GM18498 (cell line): ENCODE results near the gene MAP3K7CL.

ENCODE experiments used
- ATAC-seq: cut with Tn5 transposase; IDR thresholded peaks from one replicate; pipeline ENCODE4 v1.9.1; 2021; ENCODE audit warnings: mild to moderate bottlenecking, moderate library complexity; ENCODE audit not compliant: unreplicated experiment

MAP3K7CL gene

DNA sequence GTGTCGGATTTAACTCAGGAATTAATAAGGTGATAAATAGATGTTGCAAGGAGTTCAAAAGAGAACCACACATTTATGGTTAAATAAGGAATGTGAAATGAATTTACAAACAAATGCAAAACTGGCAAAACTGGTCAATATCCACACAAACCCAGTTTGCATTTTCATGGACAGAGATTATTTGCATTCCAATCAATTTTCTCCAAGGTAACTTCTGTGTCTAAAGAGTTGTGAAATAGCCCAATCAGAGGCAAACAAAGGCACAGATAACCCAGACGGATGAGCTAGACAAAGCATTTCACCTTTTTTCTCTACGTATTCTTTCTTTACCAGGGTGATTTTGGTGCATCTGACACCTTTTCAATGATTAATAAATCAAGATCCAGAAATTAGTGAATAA is 63.9 kb downstream of the MAP3K7CL start:
- ATAC-seq: no peak

DNA sequence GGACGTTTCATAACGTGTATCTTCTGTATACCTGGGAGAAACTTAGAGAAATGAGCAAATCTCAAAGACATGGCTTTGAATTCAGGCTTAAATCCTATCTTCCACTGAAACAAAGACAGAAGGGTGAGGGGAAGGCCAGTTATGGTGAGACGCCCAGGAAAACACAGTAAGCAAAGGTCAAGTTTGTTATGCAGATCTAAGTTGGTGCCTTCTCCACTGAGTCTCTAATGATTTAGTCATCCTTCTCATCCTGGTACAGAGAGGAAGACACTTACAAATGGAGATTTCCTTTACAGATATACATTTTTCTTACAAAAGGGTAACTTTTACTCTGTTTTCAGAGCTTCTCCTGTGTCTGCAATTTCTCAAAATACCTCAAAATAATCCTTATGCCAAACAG is 64.4 kb downstream of the MAP3K7CL start:
- no peak for ATAC-seq

DNA sequence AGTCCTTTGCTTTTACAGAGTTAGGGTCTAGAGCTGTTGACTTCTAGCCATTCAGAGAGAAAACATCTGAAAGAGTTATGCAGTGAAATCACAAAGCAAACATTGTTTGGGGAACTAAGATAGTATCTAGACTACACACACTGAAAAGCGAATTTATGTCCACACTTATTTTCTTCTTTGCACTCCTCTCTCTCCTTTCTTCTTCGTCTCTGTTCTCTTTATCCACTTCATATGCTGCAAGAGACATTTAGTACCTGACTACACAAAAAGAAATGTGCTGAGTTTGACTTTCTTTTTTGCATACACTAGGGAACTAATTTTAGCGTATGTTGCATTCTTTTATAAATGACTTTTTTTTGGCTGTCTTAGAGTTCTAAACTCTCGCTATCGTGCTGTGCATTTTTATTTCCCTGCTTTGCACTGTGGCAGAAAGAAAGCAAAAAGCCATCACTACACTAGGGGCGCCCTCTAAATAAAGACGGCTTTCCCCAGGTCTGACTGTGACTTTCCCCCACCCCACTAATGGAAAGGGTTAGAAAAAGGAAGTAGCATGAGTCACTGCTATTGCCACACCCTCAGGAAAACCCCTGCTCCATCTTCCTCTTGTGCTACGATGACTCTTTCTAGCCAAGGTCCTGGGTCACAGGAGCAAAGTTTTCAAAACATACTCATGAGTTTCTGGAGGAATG is 65.7 kb downstream of the MAP3K7CL start:
- peak; percentile 96 for ATAC-seq

DNA sequence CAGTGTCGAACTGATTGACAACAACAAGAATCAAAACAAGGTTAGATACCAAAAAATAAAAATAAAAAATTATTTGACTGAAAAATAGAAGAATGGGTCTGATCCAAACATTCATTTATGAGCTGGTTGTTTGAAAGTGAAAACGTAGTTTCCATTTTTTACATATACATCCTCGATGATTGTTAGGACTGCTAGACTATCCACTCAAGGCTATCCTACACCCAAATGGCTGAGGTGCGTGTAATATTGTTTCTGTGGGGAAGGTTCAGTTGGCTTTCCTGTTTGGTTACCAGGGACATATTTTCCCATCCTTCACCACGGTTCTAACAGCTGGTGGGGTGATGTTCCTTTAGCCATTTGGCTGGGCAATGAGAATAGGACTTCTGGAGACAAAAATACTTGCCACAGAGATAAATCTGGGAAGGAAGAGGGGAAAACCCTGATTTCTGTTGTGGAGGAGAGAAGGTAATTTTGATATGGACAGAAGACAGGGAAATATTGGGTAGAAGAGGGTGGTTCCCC is 66.3 kb downstream of the MAP3K7CL start:
- peak; percentile 20 for ATAC-seq

DNA sequence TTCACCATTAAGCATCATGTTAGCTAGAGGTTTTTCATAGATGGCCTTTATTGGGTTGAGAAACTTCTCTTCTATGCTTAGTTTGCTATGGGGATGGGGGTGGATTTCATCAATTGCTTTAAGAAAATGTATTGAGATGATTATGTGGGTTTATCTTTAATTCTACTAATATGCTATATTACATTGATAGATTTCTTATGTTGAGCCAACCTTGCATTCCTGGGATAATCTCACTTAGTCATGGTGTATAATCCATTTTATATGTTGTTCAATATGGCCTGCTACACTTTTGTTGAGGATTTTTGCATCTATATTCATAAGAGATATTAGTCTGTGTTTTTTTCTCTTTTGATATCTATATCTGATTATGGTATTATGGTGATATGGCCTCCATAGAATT is 70.7 kb downstream of the MAP3K7CL start:
- no peak for ATAC-seq

DNA sequence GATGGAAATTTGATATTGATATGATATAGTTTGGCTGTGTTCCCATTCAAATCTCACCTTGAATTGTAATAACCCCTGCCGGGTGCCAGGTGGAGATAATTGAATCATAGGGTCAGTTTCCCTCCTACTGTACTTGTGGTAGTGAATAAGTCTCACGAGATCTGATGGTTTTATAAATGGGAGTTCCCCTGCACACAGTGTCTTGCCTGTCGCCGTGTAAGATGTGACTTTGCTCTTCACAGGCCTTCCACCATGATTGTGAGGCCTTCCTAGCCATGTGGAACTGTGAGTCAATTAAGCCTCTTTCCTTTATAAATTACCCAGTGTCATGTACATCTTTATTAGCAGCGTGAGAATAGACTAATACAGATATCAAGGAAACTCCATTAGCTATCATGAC is 74.6 kb downstream of the MAP3K7CL start:
- ATAC-seq: no peak

DNA sequence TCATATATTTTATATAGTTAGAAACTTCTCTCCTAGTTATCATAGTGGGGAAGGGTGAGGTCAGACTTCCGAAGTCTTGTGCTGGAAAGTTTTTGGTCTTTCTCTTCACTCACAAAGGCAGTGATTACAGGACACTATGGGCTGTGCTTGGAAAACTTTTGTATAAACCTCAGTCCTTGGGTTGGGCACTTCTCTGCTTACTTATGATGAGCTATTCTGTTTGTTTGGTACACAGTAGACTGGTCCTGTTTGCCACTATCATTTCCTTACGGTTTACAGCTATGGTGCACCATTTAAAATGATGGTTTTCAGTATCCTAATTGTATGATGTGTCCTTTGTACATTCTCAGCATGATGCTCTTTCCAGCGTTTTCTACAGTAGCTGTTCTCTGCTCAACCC is 75.5 kb downstream of the MAP3K7CL start:
- no peak for ATAC-seq

DNA sequence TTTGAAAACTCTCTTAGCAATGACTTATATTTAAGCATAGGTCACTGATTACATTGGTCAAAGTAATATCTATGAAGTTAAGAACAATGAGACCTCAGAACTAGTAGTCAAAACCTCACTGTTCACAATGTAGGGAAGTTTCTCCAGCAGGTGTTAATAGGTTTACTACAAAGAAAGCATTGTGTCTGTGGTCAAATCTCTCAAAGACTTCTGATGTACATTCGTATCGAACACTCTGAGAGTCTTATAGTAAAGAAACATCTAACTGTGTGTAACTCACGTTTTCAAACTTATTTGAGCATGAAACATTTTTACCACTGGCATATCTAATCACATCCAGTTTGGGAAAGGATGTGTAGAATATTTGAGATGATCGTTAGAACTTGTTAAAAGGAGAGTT is 76.0 kb downstream of the MAP3K7CL start:
- no peak for ATAC-seq

DNA sequence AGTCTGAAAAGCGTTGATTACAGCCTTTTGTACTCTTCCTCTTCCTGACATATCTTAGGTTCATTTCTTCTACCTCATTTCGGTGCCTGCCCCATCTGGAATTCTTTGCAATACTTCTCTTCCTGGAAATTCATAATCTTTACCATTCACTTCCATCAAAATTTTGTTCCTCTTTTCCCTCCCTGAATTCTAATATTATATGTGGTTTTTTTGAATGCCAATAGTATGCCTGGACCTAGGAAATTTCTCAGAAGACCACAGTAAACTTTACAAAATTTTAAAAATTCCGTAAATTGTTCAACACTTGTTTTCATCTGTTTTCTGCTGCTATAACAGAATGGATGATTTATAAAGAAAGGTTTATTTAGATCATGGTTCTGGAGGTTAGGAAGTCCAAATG is 76.8 kb downstream of the MAP3K7CL start:
- no peak for ATAC-seq

DNA sequence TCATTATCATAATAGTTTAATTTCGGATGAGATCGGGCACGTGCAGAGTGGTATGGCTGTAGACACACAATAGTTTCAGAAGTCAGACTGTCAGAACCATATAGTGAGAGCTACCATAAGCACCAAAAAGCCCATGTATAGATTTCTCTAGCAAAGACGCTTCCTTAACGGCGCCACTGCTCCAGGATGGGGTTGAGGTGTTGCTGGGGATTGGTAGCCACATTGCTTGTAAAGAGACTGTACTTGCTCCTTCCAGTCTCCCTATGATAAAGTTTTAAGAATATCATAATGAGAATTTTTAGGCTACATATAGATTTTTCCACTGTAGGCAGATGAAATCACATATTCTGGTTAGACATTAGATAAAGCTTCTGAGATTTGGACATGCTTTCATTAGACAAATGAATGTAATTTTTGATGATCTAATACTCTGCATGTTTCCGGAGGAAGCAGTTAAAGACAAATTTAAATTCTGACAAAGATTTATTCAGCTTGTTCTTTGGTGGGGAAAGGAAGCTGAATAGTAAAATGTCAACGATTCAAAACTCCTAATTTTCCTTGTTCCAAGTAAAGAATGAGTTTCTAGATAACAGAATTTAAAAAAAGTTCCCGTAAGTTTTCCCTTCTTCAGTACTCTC is 77.7 kb downstream of the MAP3K7CL start:
- no peak for ATAC-seq

DNA sequence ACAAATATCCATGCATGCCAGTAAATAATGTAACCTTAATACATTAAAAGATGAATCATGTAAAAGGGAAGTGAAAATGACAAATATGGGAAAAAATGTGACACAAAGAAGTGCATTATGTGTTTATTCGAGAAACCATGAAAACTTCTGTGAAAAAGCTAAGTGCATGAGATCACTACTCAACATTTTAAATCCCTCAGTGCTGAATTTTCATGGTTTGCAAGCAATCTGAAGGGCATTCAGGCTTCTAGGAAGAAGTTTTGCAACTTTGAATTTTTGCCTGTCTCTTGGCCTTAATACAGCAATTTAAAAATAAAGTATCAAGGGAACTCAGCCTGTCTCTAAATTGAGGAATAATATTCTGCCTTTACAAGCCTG is 78.2 kb downstream of the MAP3K7CL start:
- ATAC-seq: no peak

DNA sequence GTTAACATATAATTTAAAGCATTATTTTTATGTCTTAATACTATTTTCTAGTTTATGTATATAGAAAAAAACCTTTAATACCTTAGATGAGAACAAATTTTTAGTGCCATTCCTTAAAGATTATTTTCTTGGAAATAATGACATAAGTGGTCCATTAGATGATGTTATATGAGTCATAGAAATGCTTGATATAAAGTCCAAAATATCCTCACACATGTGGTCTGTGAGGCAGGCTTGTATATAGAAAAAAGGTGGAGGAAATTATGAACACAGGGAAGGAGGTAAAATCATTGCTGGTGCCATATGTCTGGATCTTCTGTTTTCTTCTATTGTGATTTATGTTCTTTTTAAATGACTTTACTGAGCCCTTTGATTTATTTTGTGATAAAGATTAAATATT is 79.3 kb downstream of the MAP3K7CL start:
- ATAC-seq: no peak

DNA sequence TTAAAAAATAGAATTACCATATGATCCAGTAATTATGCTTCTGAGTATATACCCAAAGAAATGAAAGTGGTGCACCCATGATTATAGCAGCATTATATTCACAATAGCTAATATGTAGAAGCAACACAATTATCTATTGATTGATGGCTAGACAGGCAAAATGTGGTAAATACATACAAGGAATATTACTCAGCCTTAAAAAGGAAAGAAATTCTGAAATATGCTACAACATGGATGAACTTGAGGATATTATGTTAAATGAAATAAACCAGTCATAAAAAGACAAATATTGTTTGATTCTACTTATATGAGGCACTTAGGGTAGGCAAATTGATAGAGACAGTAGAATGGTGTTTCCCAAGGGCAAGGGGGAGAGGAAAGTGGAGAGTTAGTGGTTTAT is 80.8 kb downstream of the MAP3K7CL start:
- ATAC-seq: no peak

DNA sequence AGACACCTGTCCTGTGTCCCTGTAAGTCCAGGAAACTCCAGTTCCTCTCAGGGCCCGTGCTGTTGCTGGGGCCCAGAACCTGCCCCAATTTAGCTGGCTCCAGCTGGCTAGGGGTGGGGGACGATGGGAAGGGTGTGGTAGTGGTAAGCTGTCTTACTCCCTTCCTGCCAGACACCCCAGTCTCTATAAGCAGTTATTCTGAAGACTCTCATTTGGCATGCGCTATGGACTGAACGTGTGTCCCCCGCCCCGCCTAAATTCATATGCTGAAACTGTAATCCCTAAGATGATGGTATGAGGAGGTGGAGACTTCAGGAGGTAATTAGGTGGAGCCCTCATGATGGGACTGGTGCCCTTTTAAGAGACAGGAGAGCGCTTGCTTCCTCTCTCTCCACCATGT is 82.0 kb downstream of the MAP3K7CL start:
- no peak for ATAC-seq

DNA sequence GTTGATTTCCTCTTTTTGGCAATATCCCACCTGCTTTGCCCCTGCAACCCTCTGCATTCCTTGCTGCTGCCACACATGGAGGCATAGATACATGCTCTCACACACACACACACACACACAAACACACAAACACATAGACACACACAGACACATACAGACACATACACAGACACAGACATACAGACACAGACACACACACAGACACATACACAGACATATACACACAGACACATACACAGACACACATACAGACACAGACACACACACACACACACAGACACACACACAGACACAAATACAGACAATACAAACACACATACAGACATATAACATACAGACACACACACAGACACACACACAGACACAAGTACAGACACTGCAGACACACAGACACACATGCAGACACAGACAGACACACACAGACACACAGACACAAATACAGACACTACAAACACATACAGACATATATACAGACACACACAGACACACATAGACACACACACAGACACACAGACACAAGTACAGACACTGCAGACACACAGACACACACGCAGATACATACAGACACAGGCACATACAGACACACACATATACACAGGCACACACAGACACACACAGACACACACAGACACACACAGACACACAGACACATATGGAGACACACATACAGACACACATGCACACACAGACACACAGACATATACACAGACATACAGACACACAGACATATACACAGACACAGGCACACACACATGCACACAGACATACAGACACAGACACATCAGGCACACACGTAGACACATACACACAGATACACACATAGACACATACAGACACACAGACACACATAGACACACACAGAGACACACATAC is 83.3 kb downstream of the MAP3K7CL start:
- no peak for ATAC-seq

DNA sequence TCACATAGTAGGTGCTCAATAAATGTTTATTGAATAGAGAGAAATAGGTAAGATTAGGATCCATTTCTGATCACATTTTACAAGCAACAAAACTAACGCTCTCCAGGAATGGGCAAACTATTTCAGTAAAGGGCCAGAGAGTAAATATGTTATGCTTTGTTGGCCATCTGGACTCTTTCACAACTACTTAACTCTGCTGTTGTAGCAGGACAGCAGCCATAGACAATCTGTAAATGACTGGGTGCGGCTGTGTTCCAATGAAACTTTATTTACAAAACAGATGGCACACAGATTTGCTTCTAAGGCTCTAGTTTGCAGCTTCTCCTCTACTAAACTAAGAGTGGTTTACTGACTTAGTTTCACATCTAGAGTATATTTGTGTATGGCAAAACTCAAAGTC is 85.3 kb downstream of the MAP3K7CL start:
- no peak for ATAC-seq

DNA sequence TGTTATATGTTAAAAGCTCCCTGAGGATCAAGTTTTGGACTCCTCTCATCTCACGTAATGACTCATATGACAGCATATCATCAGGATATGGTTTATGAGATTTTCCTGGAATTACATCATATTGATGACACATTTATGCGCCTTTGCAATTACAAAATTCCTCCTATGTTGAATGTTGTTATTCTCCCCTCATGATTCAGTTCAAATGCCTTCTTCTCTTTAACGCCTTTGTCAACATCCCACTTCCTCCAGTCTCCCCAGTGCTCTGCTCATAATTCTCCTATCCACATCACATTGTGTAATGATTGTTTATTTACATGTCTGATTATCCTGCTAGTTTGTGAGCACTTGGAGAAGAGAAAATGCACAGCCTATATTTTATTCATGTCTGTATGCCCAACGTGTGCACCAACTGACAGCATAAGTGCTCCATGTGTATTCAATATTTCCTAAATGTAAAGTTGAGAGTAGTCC is 87.4 kb downstream of the MAP3K7CL start:
- no peak for ATAC-seq

DNA sequence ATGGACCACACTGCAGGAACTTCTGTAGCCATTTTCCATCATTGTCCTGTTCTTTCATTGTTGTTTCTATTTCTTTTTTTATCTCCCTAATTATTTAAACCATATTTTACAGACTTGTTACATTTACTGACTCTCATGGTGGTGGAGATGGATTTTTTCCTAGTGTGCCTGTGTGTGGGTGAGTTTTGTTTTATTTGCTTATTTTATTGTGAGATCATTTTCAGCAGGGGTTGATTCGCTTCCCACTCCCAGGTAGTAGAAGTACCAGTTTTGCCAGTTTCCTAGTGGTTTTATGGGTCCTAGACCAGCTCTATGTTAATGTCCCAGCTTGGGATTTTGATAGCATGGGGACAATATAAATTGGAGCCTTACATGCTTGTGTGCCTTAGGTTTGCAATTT is 88.3 kb downstream of the MAP3K7CL start:
- no peak for ATAC-seq

DNA sequence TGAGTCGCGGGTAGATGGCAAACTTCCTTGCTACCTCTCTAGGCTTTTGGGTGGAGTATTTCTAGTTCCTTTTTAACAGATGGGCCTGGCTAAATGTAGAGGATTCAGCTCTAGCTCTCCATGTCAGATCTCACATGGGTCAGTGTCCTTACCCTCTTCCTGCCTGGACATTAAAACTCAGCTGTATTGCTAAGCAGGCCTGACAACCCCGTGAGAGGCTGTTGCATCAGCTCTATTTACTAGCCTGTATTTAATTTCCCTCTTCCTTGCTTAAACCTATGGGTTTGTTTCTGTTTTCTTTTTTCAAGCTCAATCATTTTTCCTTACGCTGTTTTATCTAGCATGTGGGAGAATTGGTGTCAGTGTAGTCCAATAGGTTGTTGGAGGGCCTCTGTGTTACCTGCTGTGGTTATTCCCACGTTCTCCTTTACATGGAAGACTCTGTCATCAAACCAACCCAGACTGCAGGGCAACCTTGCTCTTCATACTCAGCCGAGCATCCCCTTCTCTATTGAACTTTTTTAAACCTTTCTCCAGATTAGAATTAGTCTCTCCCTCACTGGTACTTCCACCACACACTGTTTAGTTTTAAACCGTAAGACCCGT is 88.8 kb downstream of the MAP3K7CL start:
- no peak for ATAC-seq

DNA sequence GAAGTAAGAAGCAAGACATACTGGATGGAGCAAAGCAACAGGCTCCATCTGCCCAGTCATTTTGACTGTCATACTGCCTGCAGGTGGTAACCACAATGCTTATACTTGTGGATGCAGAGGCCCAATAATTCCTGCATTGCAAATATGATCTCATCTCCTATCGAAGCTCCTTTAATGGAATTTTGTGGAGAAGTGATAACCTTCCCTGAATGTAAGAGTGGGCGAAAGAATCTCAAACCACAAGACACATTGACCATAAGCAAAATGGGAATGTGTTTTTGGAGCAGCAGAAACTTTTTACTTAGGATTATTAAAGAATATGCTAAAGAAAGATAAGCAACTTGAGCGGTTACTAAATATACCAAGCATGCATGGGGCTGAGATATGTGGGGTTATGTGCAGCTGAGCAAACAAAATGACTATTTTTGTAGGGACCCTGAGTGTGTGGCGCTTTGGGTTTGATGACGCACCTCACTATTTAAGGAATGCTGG is 90.9 kb downstream of the MAP3K7CL start:
- no peak for ATAC-seq

DNA sequence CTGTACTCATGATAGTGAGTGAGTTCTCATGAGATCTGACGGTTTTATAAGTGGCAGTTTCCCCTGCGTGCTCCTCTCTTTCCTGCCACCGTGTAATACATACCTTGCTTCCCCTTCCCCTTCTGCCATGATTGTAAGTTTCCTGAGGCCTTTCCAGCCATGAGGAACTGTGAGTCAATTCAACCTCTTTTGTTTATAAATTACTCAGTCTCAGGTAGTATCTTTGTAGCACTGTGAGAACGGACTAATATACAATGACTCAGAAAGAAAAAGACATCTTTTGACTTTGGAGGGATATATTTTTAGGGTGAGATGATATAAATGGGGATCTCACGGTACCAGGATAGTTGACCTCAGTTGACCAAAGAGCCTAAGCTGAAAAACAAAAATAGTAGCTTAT is 93.6 kb downstream of the MAP3K7CL start:
- ATAC-seq: no peak
